Measurements from ENCODE around the gene TNIK.

- no peak for TF ChIP-seq POLR2A (IDR thresholded peaks at IDR 0.05)
- TF ChIP-seq, protein P1, sequence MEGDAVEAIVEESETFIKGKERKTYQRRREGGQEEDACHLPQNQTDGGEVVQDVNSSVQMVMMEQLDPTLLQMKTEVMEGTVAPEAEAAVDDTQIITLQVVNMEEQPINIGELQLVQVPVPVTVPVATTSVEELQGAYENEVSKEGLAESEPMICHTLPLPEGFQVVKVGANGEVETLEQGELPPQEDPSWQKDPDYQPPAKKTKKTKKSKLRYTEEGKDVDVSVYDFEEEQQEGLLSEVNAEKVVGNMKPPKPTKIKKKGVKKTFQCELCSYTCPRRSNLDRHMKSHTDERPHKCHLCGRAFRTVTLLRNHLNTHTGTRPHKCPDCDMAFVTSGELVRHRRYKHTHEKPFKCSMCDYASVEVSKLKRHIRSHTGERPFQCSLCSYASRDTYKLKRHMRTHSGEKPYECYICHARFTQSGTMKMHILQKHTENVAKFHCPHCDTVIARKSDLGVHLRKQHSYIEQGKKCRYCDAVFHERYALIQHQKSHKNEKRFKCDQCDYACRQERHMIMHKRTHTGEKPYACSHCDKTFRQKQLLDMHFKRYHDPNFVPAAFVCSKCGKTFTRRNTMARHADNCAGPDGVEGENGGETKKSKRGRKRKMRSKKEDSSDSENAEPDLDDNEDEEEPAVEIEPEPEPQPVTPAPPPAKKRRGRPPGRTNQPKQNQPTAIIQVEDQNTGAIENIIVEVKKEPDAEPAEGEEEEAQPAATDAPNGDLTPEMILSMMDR (IDR thresholded peaks at IDR 0.05) = no peak
Measured at GRCh38 chr3:171312741-171313140, 147.5 kb downstream of the TNIK start.

Measured in uterus (tissue), 2 donors.